Stimulated activated naive CD4-positive, alpha-beta T cell treated with Interleukin-2 at 50 U/mL for 16 hours (primary cell): Measurements from ENCODE around the gene GALP.
"Not testable (repeated sequence)": the region's sequence is repeated elsewhere in the genome, so short reads cannot be mapped to it uniquely, and the experiment has no call there.

Source experiments
- DNase-seq: peaks from one replicate; lab custom pipeline; 2025; lab: John Stamatoyannopoulos, UW

GALP gene

GRCh38 chr19:56148096-56148495 is 27.7 kb upstream of the GALP start:
- no peak for DNase-seq

GRCh38 chr19:56148955-56149655 is 26.7 kb upstream of the GALP start:
- not testable (repeated sequence) for DNase-seq

DNA sequence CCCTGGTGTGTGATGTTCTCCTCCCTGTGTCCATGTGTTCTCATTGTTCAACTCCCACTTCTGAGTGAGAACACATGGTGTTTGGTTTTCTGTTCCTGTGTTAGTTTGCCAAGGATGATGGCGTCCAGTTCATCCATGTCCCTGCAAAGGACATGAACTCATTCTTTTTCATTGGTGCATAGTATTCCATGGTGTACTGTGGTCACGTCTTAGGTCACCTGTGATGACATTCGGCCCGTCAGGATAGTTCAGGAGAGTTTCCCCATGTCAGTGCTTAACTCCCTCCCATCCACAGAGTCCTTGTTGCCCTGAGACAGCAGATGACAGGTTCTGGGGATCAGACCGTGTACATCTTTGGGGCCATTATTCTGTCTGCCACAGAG is 26.2 kb upstream of the GALP start:
- no peak for DNase-seq

DNA sequence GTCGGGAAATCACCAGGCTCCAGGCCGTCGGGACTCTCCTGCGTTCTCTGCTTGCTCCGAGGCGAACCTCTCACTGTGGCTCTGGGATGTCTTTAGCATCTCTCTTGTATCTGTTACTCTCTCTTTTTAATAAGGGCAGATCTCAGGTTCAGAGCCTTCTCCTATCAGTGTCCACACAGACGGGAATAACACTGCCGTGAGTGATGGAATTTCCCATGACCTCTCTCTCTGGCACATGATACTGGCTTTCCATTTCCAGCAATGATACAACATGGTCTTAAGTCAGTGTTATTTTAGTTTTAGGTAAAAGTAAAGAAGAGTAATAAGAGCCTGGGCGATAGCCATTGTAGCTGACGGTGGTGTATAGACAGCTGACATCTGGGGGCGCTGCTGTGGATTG is 25.4 kb upstream of the GALP start:
- no peak for DNase-seq

- no peak for DNase-seq
These were observed 23.2 kb upstream of the GALP start for GRCh38 chr19:56152644-56153043.

DNA sequence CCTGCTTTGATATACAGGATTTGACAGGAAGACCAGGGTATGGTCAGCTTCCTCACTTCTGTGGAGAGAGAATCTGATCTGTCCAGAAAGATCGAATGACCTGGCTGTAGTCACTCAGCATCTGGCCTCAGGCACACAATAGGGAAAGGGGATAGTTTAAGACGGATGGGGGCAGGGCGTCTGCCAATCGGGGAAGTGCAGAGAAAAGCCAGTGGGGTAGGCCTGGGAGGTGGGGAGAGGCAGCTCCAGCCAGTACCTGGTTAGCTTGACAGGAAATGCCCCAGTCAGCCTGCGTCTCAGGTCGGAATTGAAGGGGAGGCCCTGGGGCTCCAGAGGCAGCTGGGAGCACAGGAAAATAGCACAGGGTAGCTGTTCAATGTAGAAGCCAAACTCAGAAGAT is 22.3 kb upstream of the GALP start:
- no peak for DNase-seq

GRCh38 chr19:56155124-56155687 is 20.6 kb upstream of the GALP start:
- DNase-seq, result no peak

DNA sequence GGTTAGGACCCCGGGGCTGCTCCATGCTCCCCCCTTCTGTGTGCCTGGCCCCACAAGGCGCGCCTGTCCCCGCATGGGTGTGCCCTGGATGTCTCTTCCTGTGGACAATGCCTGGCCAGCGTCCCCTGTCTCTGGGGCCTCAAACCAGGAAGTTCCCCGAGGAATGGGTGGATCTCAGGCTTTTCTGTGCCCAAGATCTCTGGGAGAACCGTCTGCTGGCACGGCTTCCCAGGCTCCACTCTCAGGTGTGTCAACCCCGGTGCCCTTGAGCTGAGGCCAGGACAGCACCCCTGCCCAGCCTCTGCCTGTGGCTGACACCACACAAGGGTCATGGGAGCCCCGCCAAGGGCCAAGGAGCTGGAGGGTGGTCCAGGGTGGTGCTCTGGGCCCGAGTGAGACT is 19.0 kb upstream of the GALP start:
- no peak for DNase-seq

- DNase-seq, result no peak
These were observed 17.5 kb upstream of the GALP start for GRCh38 chr19:56158170-56158757.

DNA sequence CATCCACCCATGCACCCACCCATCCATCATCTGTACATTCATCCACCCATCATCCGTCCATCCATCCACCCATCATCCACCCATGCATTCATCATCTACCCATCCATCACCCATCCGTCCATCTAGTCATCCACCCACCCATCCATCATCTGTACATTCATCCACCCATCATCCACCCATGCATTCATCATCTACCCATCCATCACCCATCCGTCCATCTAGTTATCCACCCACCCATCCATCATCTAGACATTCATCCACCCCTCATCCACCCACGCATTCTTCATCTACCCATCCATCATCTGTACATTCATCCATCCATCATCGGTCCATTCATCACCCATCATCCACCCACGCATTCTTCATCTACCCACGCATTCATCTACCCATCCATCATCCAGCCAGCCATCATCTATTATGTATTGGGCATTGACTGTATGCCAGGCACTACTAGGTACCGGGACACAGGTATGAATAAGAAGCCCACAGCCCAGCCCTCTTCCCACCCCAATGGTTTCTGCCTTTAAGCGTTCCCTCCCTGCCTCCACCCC is 16.7 kb upstream of the GALP start:
- DNase-seq, result no peak

- DNase-seq, result no peak
These were observed 16.1 kb upstream of the GALP start for GRCh38 chr19:56159622-56160271.

DNA sequence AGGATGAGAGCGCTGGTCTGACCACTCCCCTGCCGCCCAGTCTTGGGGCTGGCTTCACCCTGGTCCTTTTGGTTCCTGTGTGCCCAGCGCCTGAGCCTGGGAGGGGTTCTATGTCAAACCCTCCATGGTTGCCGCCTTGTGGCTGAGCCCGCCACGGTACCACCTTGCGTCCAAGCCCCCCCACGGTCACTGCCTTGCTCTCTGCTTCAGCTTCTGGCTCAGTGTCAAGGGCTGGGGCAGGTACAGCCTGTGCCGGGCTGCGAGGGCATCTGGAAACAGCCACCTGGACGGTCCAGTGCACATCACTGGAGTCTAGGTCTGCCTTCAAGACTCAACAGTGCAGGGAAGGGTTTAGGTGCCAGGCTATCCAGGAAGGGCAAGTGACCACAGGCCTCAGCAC is 14.3 kb upstream of the GALP start:
- DNase-seq, result no peak

DNA sequence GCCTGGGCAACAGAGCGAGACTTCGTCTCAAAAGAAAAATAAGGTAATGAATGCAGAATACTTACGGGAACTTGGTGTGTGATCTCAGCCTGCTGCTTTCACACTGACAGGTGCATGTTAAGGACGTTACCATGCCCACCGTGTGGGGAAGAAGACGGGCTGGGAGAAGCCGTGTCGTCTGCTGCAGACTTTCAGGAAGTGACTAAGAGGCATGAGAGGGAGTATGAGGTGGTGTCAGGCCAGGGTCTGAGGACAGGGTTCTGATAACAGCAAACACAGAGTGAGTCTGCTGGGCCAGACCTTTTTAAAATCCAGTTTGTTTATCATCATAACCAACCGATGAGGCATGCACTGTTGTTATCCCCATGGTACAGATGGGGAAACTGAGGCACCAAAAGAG is 13.6 kb upstream of the GALP start:
- no peak for DNase-seq

GRCh38 chr19:56163097-56163496 is 12.7 kb upstream of the GALP start:
- DNase-seq, result no peak

GRCh38 chr19:56167064-56167578 is 8.7 kb upstream of the GALP start:
- DNase-seq, result no peak

DNA sequence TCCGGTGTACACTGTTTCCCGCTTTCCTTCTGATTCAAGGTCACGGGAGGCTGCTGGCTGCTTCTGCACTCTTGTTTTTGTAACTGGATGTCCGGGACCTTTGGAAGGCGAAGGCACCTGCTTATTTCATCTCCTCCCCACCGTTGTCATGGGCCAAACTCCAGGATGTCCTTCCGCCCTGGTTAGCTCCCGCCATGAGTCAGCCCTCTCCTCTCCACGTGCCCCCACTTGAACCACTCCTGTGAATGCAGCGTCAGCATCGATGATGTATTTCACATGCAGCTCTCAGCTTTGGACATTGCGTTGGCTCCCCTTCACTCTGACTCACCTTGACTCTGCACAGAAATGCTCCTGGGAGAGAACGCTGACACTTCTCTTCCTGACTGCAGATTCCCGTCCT is 5.5 kb upstream of the GALP start:
- no peak for DNase-seq

- DNase-seq, result no peak
These were observed 1.7 kb upstream of the GALP start for GRCh38 chr19:56174086-56174485.

DNA sequence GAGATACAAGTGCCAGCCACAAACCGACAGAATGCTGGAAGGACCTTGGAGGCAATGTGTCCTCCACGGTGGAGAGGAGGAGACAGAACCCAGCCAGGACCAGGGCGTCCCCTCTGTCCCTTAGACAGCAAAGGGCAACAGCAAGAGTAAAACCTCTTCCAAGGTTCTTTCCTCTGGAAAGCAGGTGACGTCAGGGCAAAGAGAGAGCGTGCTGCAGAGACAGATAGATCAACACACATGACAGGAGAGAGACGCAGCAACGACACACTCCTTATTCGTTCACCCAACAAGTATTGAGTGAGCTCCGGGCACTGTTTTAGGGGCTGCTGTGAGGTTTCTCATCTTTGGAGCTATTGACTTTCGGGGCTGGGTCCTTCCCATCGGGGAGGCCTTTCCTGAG is 1.3 kb upstream of the GALP start:
- DNase-seq, result no peak

DNA sequence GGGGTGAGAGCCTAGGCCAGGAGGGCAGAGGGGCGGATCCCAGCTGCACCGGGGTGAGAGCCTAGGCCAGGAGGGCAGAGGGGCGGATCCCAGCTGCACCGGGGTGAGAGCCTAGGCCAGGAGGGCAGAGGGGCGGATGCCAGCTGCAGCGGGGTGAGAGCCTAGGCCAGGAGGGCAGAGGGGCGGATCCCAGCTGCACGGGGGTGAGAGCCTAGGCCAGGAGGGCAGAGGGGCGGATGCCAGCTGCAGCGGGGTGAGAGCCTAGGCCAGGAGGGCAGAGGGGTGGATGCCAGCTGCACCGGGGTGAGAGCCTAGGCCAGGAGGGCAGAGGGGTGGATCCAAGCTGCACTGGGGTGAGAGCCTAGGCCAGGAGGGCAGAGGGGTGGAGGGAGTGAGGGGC is 502 bp downstream of the GALP start:
- not testable (repeated sequence) for DNase-seq

- DNase-seq, result no peak
These were observed 1.1 kb downstream of the GALP start for GRCh38 chr19:56176881-56177280.

- no peak for DNase-seq
These were observed 1.9 kb downstream of the GALP start for GRCh38 chr19:56177564-56178243.

DNA sequence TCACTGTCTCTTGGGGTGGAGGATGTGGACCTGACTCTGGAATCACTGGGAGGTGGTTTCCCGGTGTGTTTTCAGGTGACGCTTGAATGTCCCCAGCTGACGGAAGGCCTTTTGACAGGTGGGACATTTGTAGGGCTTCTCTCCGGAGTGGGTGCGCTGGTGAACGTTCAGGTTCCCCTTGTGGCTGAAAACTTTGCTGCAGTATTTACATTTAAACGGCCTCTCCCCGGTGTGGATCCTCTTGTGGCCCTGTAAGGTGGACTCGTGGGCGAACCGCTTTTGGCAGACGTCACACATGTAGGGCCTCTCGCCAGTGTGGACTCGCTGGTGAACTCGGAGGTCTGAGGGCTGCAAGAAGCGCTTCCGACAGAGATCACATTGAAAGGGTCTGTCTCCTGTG is 14.0 kb downstream of the GALP start:
- DNase-seq, result no peak
